PC-9 (cell line): Measurements from ENCODE around the gene NUMB. TPM values are rescaled to one million over a fixed set of nuclear protein-coding genes. Genes with fewer than 3 reads are reported as not detected.

Experiments
- BruUV-seq: library from RNA; stranded (reverse); fragments of 400-500 nt; replicated peaks from 2 replicates; lab custom pipeline; 2021; lab: Mats Ljungman, UMichigan
- CTCF ChIA-PET: fragments of 300-600 bp; sonication (Branson Sonifier 250); formaldehyde crosslinking; loops from one replicate; lab custom pipeline; 2022; ENCODE audit warnings: antibody characterized with exemption; lab: Charles Lee
- POLR2A ChIA-PET: fragments of 300-600 bp; sonication (Branson Sonifier 250); formaldehyde crosslinking; loops from one replicate; lab custom pipeline; 2022; ENCODE audit warnings: antibody characterized with exemption; ENCODE audit not compliant: unreplicated experiment; lab: Charles Lee
- DNase-seq, 2 experiments: peaks; one replicate each; pipeline versions ENCODE4 v3.0.0 to v3.0.0-alpha.2; 2015 to 2022; ENCODE audit warnings: mixed read lengths in 1 of 2
- H2AFZ ChIP-seq: fragments of 200-600 bp; sonication (generic); 2 replicates; pipeline ENCODE4 v1.8.1; 2017; ENCODE audit warnings: antibody characterized with exemption
- H3F3A ChIP-seq: fragments of 200-600 bp; sonication (generic); 2 replicates; pipeline ENCODE4 v1.8.1; 2017; ENCODE audit warnings: antibody characterized with exemption, mild to moderate bottlenecking, low read depth; ENCODE audit not compliant: insufficient read depth
- H3K27ac ChIP-seq: fragments of 200-600 bp; sonication (generic); 2 replicates; pipeline ENCODE4 v1.6.1; 2016; ENCODE audit warnings: mixed run types
- H3K27me3 ChIP-seq: fragments of 200-600 bp; sonication (generic); 2 replicates; pipeline ENCODE4 v1.6.1; 2016; ENCODE audit warnings: low read depth, mixed run types; ENCODE audit not compliant: insufficient read depth
- H3K36me3 ChIP-seq: fragments of 200-600 bp; sonication (generic); 2 replicates; pipeline ENCODE4 v1.6.1; 2016; ENCODE audit warnings: low read depth, mixed run types
- H3K4me1 ChIP-seq: fragments of 200-600 bp; sonication (generic); replicated peaks from 2 replicates; pipeline ENCODE4 v1.6.1; 2016; ENCODE audit warnings: mixed run types; ENCODE audit not compliant: insufficient read depth
- H3K4me2 ChIP-seq: fragments of 200-600 bp; sonication (generic); 2 replicates; pipeline ENCODE4 v1.6.1; 2017; ENCODE audit warnings: mixed run types
- H3K4me3 ChIP-seq: fragments of 200-600 bp; sonication (generic); 2 replicates; pipeline ENCODE4 v1.6.1; 2016; ENCODE audit warnings: mixed run types
- H3K79me2 ChIP-seq: fragments of 200-600 bp; sonication (generic); 2 replicates; pipeline ENCODE4 v1.6.1; 2017; ENCODE audit warnings: low read depth, mixed run types
- H3K9me2 ChIP-seq: fragments of 200-600 bp; sonication (generic); 2 replicates; pipeline ENCODE4 v1.8.1; 2017; ENCODE audit warnings: mild to moderate bottlenecking; ENCODE audit not compliant: insufficient read depth
- H3K9me3 ChIP-seq: fragments of 200-600 bp; sonication (generic); 2 replicates; pipeline ENCODE4 v1.8.1; 2016; ENCODE audit warnings: low read depth; ENCODE audit not compliant: insufficient read depth
- H4K20me1 ChIP-seq: fragments of 200-600 bp; sonication (generic); 2 replicates; pipeline ENCODE4 v1.8.1; 2017; ENCODE audit not compliant: insufficient read depth
- CTCF ChIP-seq: fragments of 200-600 bp; sonication (generic); conservative IDR thresholded peaks from 2 replicates; pipeline ENCODE4 v1.6.1; 2017; ENCODE audit warnings: mixed run types, antibody characterized with exemption, mild to moderate bottlenecking, moderate library complexity
- EZH2 ChIP-seq: fragments of 200-600 bp; sonication (generic); IDR thresholded peaks from 2 replicates; pipeline ENCODE4 v1.8.0; 2017; ENCODE audit warnings: antibody characterized with exemption, low read depth
- intact Hi-C: fragments of 100-400 bp; cut with micrococcal nuclease; formaldehyde crosslinking; loops from one replicate; pipeline ENCODE4 v1.10.0; 2022; ENCODE audit not compliant: unreplicated experiment
- total RNA-seq: library from RNA; stranded (reverse); gene quantifications from 2 replicates; pipeline ENCODE4 v1.2.3, GENCODE V29; 2021

Gene NUMB
- total RNA-seq, 1 experiment from 2014 or later = 64.5 TPM

GRCh38 chr14:73236752-73237218 is 221.6 kb downstream of the NUMB start:
- H3F3A ChIP-seq = peaks cover 15% of the 10 kb centered on the region; the same call in 1 of the 2 replicates
- no peak overlapping the region for H3K27ac ChIP-seq
- peaks cover 41% of the 10 kb centered on the region; the same call in 1 of the 2 replicates for H3K27me3 ChIP-seq
- no peaks in the 10 kb centered on the region for H3K9me3 ChIP-seq
- intact Hi-C loops = no loop called here
- H2AFZ ChIP-seq = no peak overlapping the region
- DNase-seq = no peak
- BruUV-seq = no TSS peak
- no peaks in the 10 kb centered on the region for H3K36me3 ChIP-seq
- CTCF ChIA-PET = no interaction called here
- TF ChIP-seq CTCF (no peak), EZH2 (no peak)
- no peaks in the 10 kb centered on the region for H3K79me2 ChIP-seq
- no peaks in the 10 kb centered on the region for H3K9me2 ChIP-seq
- H3K4me3 ChIP-seq = no peak overlapping the region
- POLR2A ChIA-PET = no interaction called here
- H3K4me1 ChIP-seq = peaks cover 4% of the 10 kb centered on the region; the same call in 1 of the 2 replicates
- no peaks in the 10 kb centered on the region for H4K20me1 ChIP-seq
- no peak overlapping the region for H3K4me2 ChIP-seq

GRCh38 chr14:73236157-73236556 is 222.2 kb downstream of the NUMB start:
- H2AFZ ChIP-seq = no peak overlapping the region
- ChIA-PET POLR2A (no interaction called here), CTCF (no interaction called here)
- no peak overlapping the region for H3K4me3 ChIP-seq
- no peak for TF ChIP-seq CTCF
- no peak for TF ChIP-seq EZH2
- H3K4me2 ChIP-seq = no peak overlapping the region
- DNase-seq = no peak
- H3K27ac ChIP-seq = no peak overlapping the region
- no peaks in the 10 kb centered on the region for H3K79me2 ChIP-seq
- peaks cover 4% of the 10 kb centered on the region; the same call in 1 of the 2 replicates for H3K4me1 ChIP-seq
- peaks cover 41% of the 10 kb centered on the region; the same call in 1 of the 2 replicates for H3K27me3 ChIP-seq
- intact Hi-C loops = no loop called here
- no peaks in the 10 kb centered on the region for H3K9me2 ChIP-seq
- no peaks in the 10 kb centered on the region for H4K20me1 ChIP-seq
- no TSS peak for BruUV-seq
- no peaks in the 10 kb centered on the region for H3K36me3 ChIP-seq
- peaks cover 15% of the 10 kb centered on the region; the same call in 1 of the 2 replicates for H3F3A ChIP-seq
- H3K9me3 ChIP-seq = no peaks in the 10 kb centered on the region

- ChIA-PET POLR2A (no interaction called here), CTCF (no interaction called here)
Observed at GRCh38 chr14:73235531-73236155, 222.7 kb downstream of the NUMB start.

More at GRCh38 chr14:73235531-73236155, 222.7 kb downstream of the NUMB start:
- no peaks in the 10 kb centered on the region for H4K20me1 ChIP-seq
- peaks cover 41% of the 10 kb centered on the region; the same call in 1 of the 2 replicates for H3K27me3 ChIP-seq
- H3K9me3 ChIP-seq = no peaks in the 10 kb centered on the region
- peaks cover 15% of the 10 kb centered on the region; the same call in 1 of the 2 replicates for H3F3A ChIP-seq
- no TSS peak for BruUV-seq
- H3K4me3 ChIP-seq = no peak overlapping the region
- H3K4me1 ChIP-seq = peaks cover 4% of the 10 kb centered on the region; the same call in 1 of the 2 replicates
- H2AFZ ChIP-seq = no peak overlapping the region
- DNase-seq = no peak
- intact Hi-C loops = no loop called here
- H3K79me2 ChIP-seq = no peaks in the 10 kb centered on the region
- TF ChIP-seq CTCF (no peak), EZH2 (no peak)
- H3K9me2 ChIP-seq = no peaks in the 10 kb centered on the region
- no peak overlapping the region for H3K4me2 ChIP-seq
- no peaks in the 10 kb centered on the region for H3K36me3 ChIP-seq
- H3K27ac ChIP-seq = no peak overlapping the region
